VCaP (cell line): ENCODE results near the gene ASAP2.
A peak's percentile ranks its signal among the peaks of the same experiment; 100 is the strongest.

ENCODE experiments used
- H3K27ac ChIP-seq: fragments of 450-650 bp; 2 replicates; pipeline ENCODE4 v1.5.1; 2017
- CTCF ChIP-seq: fragments of 450-650 bp; conservative IDR thresholded peaks from 2 replicates; pipeline ENCODE4 v1.5.1; 2017; ENCODE audit warnings: mild to moderate bottlenecking, moderate library complexity

The ASAP2 gene

DNA sequence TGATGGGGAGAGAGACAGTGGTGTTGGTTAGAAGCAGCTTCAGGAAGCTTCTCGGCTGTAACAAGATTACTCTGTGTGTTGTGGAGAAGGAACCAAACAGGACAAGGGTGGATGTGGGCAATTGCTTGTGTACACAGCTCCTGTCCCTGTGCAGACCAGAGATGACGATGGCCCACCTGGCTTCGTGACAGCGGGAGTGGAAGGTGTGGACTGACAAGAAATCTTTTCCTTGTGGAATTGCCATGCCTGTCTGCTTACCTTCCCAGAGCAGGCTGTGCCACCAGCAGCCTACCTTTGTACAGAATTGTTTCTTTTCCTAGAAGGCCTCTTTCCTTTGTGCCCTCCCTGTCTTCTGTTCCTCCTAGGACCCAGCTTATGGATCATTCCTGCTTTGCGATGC is 122.9 kb downstream of the ASAP2 start:
- TF ChIP-seq CTCF, result no peak
- H3K27ac ChIP-seq, result no peak overlapping the region

DNA sequence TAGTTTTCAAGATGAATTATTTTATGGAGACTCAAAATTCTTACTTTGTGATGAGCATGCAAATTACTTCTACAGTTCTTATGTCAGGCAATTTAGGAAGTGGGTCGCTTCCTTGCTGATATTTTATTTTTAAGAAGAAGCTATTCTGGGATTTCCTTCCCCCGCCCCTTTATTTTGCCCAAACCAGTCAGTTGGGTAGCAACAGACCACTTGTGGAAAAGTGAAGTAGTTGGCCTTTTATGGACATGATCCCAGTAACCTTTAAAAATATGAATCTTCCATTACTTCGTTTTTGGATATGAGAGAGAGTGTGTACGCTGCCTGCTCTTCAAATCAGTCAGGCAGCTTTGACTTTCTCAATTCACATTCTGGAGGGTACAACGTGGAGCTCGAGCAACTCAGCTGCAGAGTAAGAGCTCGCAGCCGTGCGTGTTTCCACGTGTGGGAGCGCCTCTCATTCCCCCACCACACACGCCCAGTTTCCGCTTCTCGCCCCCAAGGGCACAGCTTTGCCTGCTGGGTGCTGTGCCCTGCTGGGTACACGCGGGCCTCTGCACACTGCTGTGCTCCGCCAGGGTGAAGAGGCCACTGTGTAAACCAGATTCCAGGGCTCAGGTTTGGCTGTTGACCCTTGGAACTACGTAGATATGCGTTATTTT is 124.1 kb downstream of the ASAP2 start:
- H3K27ac ChIP-seq, result peak overlapping the region; percentile 94; the same call in 1 of the 2 replicates
- TF ChIP-seq CTCF, result no peak

- TF ChIP-seq CTCF, result no peak
- peak overlapping the region; percentile 94 for H3K27ac ChIP-seq
Measured at GRCh38 chr2:9331704-9332103, 125.1 kb downstream of the ASAP2 start.

- H3K27ac ChIP-seq, result peak overlapping the region; percentile 94
- TF ChIP-seq CTCF, result no peak
Measured at GRCh38 chr2:9332136-9332852, 125.7 kb downstream of the ASAP2 start.

- H3K27ac ChIP-seq, result peak overlapping the region; percentile 94
- TF ChIP-seq CTCF, result no peak
Measured at GRCh38 chr2:9332853-9333245, 126.2 kb downstream of the ASAP2 start.

DNA sequence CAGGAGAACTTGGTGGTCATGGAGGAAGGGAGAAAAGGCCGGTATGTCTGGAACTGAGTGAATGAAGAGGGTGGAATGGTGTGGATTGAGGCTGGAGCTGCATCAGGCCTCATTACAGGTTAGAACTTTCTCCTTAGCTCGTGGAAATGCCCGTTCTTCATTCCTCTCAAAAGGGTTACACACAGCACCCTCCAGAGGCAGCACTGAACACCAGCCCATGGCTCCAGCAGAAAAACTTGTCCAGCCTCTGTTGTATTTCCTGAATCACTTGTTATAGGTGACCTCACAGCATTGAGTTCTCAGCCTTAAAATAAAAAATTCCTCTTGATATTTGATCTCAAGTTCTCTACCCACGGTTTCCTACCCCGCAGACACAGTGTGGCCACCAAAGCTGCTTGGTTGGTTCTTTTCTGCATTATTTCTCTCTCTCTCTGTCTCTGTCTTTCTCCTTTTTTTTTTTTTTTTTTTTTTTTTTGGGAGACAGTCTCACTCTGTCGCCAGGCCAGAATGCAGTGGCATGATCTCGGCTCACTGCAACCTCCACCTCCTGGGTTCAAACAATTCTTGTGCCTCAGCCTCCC is 127.1 kb downstream of the ASAP2 start:
- peak overlapping the region; percentile 94 for H3K27ac ChIP-seq
- TF ChIP-seq CTCF, result peak; percentile 81

GRCh38 chr2:9334761-9335160 is 128.1 kb downstream of the ASAP2 start:
- H3K27ac ChIP-seq, result peak overlapping the region; percentile 94
- TF ChIP-seq CTCF, result no peak
